ENCODE data around the gene ZAR1L. TPM values are rescaled to one million over a fixed set of nuclear protein-coding genes. Genes with fewer than 3 reads are reported as not detected.

The ZAR1L gene
- polyA plus RNA-seq, 3 donors = not detected

GRCh38 chr13:32262619-32263018 lies 52.5 kb downstream of the ZAR1L start:
- no peak for DNase-seq (ENCODE audit: extremely low read depth in 1 of 11, low read depth in 9 of 11, low spot score in 4 of 11)

- DNase-seq (ENCODE audit: extremely low read depth in 1 of 11, low read depth in 9 of 11, low spot score in 4 of 11) = no peak
Measured at GRCh38 chr13:32262165-32262564, 53.0 kb downstream of the ZAR1L start.

GRCh38 chr13:32261567-32261966 lies 53.6 kb downstream of the ZAR1L start:
- peak in 5 of 11 donors; percentile 6 to 42 (median 21) for DNase-seq (ENCODE audit: extremely low read depth in 1 of 11, low read depth in 9 of 11, low spot score in 4 of 11)

- no peak for DNase-seq (ENCODE audit: extremely low read depth in 1 of 11, low read depth in 9 of 11, low spot score in 4 of 11)
Measured at GRCh38 chr13:32259116-32259515, 56.0 kb downstream of the ZAR1L start.

- no peak for DNase-seq (ENCODE audit: extremely low read depth in 1 of 11, low read depth in 9 of 11, low spot score in 4 of 11)
Measured at GRCh38 chr13:32257649-32258048, 57.5 kb downstream of the ZAR1L start.

GRCh38 chr13:32256243-32256642 lies 58.9 kb downstream of the ZAR1L start:
- DNase-seq (ENCODE audit: extremely low read depth in 1 of 11, low read depth in 9 of 11, low spot score in 4 of 11) = no peak

- no peak for DNase-seq (ENCODE audit: extremely low read depth in 1 of 11, low read depth in 9 of 11, low spot score in 4 of 11)
Measured at GRCh38 chr13:32255724-32256109, 59.4 kb downstream of the ZAR1L start.

GRCh38 chr13:32254916-32255723 lies 60.0 kb downstream of the ZAR1L start:
- DNase-seq (ENCODE audit: extremely low read depth in 1 of 11, low read depth in 9 of 11, low spot score in 4 of 11) = no peak

GRCh38 chr13:32254416-32254815 lies 60.7 kb downstream of the ZAR1L start:
- DNase-seq (ENCODE audit: extremely low read depth in 1 of 11, low read depth in 9 of 11, low spot score in 4 of 11) = no peak

- DNase-seq (ENCODE audit: extremely low read depth in 1 of 11, low read depth in 9 of 11, low spot score in 4 of 11) = no peak
Measured at GRCh38 chr13:32253911-32254399, 61.2 kb downstream of the ZAR1L start.

Other genes starting within 250 kb of the ZAR1L start
- gene BRCA2, start 145 bp upstream of the ZAR1L start, polyA plus RNA-seq (ENCODE audit: insufficient read length in 3 of 3) = 1 to 10 TPM; 7.8 to 8.3 (median 8.3) TPM
- gene N4BP2L1, start 112.8 kb upstream of the ZAR1L start, polyA plus RNA-seq (ENCODE audit: insufficient read length in 3 of 3) = 10 to 100 TPM; 17.4 to 28.6 (median 22.9) TPM
- gene N4BP2L2, start 223.4 kb upstream of the ZAR1L start, polyA plus RNA-seq (ENCODE audit: insufficient read length in 3 of 3) = 100 to 1,000 TPM; 137 to 239 (median 170) TPM